Retina (tissue), 1 donor: ENCODE results near the gene ARMH4.

Experiments used
- DNase-seq: peaks from one replicate; pipeline ENCODE4 v3.0.0-alpha.2; 2016

Gene ARMH4

DNA sequence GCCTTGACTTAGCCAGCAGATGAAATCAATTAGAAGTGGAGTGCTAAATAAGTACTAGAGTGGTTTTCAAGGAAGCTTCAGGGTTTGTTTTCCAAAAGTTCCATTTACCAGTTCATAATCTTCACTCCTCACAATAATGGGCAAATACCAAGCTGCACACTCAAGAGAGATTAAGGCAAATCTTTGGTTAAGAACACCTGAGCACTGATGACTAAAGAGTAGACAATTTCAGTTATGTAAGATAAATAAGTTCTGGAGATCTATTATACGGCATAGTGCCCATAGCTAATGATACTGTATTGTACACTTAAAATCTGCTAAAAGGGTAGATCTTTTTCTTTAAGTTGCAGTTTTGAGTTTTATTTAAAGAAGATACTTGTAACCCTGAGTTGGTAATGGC is 125.0 kb downstream of the ARMH4 start:
- no peak for DNase-seq

- DNase-seq, result no peak
Measured at GRCh38 chr14:58026219-58026618, 125.8 kb downstream of the ARMH4 start.

- no peak for DNase-seq
Measured at GRCh38 chr14:58014778-58015177, 137.2 kb downstream of the ARMH4 start.

GRCh38 chr14:58002618-58003017 is 149.4 kb downstream of the ARMH4 start:
- DNase-seq, result no peak

DNA sequence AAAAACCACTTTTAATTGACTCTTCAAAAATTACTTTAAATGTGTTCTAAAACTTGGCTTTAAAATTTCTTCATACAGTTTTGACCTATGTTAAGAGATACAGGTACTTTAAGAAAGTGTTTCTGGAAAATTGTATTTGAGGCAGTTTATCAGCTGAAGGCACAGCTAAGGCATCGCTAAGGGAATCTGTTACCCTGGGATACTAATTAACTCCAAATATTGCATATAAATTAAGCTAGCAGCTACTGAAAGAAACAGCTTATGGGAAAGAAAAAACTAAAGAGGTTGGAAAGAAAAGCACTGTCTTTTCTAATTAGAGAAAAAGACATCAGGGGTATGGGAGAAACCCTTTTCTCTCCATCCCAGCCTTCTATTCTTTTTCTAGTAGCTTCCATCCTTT is 152.0 kb downstream of the ARMH4 start:
- no peak for DNase-seq

- DNase-seq, result no peak
Measured at GRCh38 chr14:57999471-57999870, 152.5 kb downstream of the ARMH4 start.

DNA sequence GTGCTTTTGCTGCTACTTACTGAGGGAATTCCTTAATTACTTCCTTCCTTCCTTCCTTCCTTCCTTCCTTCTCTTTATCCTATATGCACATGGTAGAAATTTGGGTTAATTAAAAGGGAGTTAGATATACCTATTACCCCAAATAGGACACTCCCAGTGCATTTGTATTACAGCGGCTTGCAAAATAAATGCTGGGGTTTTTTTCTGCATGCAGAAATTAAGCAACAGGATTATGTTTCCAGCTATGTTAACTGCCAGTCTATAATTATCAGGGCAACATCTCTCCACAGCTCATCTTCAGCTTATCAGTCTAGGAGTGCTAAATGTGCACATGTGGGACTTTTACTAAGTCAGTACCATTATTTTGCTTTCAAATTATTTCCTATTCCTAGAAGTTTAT is 153.2 kb downstream of the ARMH4 start:
- no peak for DNase-seq

GRCh38 chr14:57991353-57991752 is 160.7 kb downstream of the ARMH4 start:
- no peak for DNase-seq

DNA sequence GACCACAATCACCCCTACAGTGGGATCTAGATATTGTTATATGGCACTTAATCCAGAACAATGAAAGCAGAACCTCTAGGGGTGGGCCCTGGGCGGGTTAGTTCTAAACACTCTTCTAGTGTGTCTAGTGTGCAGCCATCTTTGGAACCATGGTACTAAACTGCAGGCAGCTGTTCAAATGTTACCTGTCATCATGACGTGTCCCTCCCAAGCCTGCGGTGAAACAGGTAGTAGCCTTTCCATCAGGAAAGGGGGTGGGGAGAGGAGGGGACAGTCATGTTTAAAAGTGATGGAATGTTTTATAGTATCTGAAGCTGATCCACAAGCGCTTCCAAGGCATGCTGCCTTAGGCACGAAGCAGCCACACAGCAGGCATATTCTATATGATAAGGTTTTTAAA is 163.6 kb downstream of the ARMH4 start:
- no peak for DNase-seq

- DNase-seq, result no peak
Measured at GRCh38 chr14:57987596-57988300, 164.3 kb downstream of the ARMH4 start.

- no peak for DNase-seq
Measured at GRCh38 chr14:57987051-57987450, 165.0 kb downstream of the ARMH4 start.

DNA sequence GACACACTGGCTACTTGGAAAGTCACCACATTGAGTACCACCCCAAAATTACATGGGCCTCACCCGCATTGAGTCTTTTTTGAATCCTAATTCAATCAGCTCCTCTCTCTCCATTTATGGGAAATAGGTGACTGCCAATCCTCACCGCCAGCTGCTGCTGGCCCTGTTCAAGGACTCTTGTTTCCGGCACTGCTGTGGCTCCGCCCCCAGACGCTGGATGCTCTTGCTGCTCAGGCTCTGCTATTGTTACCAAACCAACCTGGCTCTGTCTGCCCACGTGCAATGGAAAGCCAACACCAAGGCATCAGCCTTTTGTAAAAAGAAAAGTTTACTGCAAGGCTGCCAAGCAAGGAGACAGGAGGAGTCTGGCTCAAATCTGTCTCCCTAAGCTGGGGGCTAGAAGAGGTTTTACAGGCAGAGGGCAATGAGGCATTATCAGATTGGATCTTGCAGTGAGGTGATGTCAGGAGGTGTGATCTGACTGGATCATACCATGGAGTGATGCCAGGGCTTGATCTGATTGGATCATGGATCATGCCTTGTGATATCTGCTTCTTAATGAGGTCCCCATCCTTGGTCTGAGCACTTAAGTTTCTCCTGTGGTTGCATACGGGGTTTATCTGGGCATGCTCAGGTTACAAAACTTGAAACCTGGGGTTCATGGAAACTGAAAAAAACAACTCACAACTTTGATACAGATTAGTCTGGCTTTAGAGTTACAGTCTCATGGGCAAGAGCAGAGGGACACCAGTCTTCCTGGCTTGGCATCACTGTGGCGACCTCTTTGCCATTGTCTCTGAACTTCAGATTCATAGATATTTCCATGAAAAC is 169.0 kb downstream of the ARMH4 start:
- peak; percentile 22 for DNase-seq

DNA sequence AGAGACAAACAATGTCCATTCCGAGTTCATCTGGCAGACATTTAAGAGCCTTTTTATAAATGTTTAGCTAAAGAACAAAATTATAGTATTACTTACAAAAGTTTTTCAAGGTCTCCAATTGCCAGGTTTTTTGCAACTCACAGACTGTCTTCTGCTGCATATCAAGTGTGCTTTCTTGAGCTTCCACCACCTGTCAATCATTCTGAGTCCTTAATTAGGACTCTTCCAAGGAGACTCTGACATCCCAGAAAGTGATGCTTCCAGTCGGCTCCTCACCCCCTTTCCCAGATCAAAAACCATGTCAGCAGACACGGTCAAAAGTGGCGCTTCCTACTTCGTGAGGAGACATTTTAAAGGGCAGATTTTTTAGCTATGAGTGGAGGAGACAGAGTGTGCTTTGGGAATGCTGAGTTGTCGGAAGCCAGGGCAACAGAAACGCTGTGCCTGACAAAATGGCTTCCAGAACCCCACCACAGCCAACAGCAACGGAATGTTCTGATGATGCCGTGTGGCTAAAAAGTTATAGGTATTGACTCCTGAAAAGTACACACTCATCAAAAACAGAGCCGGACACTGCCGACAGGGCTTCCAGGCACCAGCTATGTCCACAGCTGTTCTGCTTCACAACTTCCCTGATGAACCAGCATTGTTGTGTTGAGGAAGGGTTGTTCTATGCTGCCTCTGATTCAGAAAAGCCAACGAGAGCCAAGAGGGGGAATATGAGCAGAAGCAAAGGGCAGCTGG is 170.0 kb downstream of the ARMH4 start:
- no peak for DNase-seq

- no peak for DNase-seq
Measured at GRCh38 chr14:57979376-57980048, 172.5 kb downstream of the ARMH4 start.

GRCh38 chr14:57976701-57977100 is 175.3 kb downstream of the ARMH4 start:
- DNase-seq, result no peak

DNA sequence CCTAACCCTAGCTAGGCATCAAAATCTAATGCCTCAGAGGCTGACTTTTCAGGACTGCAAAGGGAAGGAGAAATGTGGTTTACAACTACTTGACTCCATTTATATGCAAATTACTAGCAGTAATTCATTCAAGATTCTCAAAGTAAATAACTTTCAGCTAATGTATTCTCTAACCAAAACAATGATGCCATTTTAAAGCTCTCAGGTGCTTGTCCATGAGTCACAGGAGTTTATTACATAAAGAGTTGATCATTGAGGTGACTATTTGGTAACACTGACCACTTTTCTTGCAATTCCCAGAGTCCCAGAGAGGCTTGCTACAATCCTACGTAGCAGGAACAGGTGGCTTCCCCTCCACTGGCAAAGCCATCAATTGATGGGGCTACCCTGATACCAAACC is 177.1 kb downstream of the ARMH4 start:
- no peak for DNase-seq

- no peak for DNase-seq
Measured at GRCh38 chr14:57970594-57970993, 181.4 kb downstream of the ARMH4 start.

GRCh38 chr14:57970175-57970574 is 181.8 kb downstream of the ARMH4 start:
- no peak for DNase-seq

- DNase-seq, result peak; percentile 18
Measured at GRCh38 chr14:57963071-57963470, 188.9 kb downstream of the ARMH4 start.

DNA sequence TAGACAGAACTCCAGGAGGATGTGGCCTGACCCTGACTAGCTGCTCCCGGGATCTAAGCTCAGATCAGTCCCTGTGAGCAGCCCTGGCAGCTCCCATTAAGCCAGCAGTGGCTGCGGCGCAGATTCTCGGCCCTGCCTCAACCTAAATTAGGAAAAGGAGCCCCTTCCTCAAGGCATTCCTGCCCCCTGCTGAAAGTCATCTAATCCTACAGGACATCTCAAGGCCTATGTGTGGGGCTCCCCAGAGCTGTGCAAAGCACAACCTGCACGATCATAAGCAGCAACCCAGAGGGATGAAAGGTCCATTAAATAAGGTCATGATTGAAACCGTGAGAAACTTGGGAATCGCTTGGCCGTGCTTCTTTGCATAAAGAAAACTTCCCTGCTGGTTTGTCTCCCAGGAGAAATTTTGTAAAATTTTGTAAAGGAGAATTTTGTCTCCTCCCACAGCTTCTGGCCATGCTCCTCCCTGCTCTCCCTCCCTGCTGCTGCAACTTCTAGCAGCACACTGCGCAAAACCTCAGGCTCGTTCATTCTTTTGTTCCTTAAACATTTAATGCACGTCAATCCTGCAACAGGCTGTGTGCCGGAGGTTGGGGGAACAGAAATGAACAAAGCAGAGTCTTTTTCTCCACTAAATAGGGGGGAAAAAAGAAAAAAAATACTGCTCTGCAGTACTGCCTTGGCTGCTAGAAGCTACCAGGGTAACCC is 189.5 kb downstream of the ARMH4 start:
- peak; percentile 59 for DNase-seq

DNA sequence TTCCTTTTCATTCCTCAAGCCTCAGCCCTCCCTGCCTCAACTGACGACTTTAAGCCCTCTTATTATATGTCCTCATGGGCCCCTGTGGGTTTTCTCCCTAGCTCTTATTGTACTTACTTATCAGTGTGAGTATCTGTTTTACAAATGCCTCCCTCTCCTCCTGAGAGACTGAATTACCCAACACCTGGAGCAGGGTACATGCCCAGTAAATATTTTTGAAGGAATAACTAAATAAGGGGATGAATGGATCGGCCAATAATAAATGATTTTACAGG is 190.3 kb downstream of the ARMH4 start:
- DNase-seq, result no peak

- no peak for DNase-seq
Measured at GRCh38 chr14:57960946-57961785, 190.8 kb downstream of the ARMH4 start.
